Measurements from ENCODE around the gene EML2.

GRCh38 chr19:45668342-45668871 is 29.2 kb upstream of the EML2 start:
- TF ChIP-seq EP300 (IDR thresholded peaks at IDR 0.05; ENCODE audit: low read depth), result no peak
- no peak for TF ChIP-seq CTCF (IDR thresholded peaks at IDR 0.05)
- TF ChIP-seq POLR2AphosphoS5 (IDR thresholded peaks at IDR 0.05), result no peak

All from transverse colon (tissue), 4 donors.